Right atrium auricular region (tissue), 2 donors: Measurements from ENCODE around the gene ACVRL1. TPM values are rescaled to one million over a fixed set of nuclear protein-coding genes. Genes with fewer than 3 reads are reported as not detected.

Source experiments
- DNase-seq: peaks from one replicate; pipeline ENCODE4 v3.0.0-alpha.2; 2019; ENCODE audit warnings: low spot score
- H3K27ac ChIP-seq, 2 donors: fragments of 200-600 bp; sonication (generic); 1 replicate in 1 of 2; 2 replicates in 1 of 2; pipeline ENCODE4 v1.5.1; 2016 to 2019
- H3K27me3 ChIP-seq, 2 donors: fragments of 200-600 bp; sonication (generic); one replicate each; pipeline versions ENCODE4 v1.5.1 to v1.6.0; 2017 to 2019
- H3K36me3 ChIP-seq: fragments of 200-600 bp; sonication (generic); one replicate; pipeline ENCODE4 v1.5.1; 2016
- H3K4me1 ChIP-seq, 2 donors: fragments of 200-600 bp; sonication (generic); one replicate each; pipeline versions ENCODE4 v1.5.1 to v1.6.0; 2017 to 2019
- H3K4me3 ChIP-seq, 2 donors: fragments of 200-600 bp; sonication (generic); 1 replicate in 1 of 2; 2 replicates in 1 of 2; pipeline ENCODE4 v1.5.1; 2017 to 2019; ENCODE audit warnings: mild to moderate bottlenecking in 1 of 2, moderate library complexity in 1 of 2
- H3K9me3 ChIP-seq, 2 donors: fragments of 200-600 bp; sonication (generic); one replicate each; pipeline ENCODE4 v1.5.1; 2019
- total RNA-seq, 2 donors: library from RNA; depleted of rRNA; stranded (reverse); fragments of >200 nt; gene quantifications; one replicate each; pipeline ENCODE4 v1.1.0, GENCODE V29; 2016
- TF ChIP-seq, protein P1 (sequence below), 2 donors: fragments of 200-600 bp; sonication (generic); IDR thresholded peaks; one replicate each; pipeline ENCODE4 v1.5.1; 2019; ENCODE audit warnings: antibody characterized with exemption in 2 of 2

ACVRL1 gene
- total RNA-seq, 2 donors from 2014 or later: 48.1 to 57.5 TPM

DNA sequence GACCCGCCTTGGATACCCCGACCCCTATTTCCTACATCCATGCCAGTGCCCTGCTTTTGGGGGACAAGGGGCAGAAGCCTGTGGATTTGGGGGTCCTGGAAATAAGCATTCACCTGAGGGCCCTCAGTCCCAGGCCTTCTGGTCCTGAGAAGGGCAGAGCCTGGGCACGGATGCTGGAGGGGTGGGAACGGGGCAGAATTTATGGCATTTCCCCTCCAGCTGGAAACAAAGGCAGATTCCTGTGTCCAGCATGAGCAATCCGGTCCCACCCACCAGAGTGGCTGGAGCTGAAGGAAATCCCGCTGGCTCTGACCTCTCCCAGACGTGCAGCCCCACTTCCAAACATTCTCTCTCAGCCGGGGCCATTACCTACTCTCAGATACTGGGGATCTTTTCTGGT lies 10.1 kb upstream of the ACVRL1 start:
- Histone ChIP-seq H3K9me3 (no peaks in the 10 kb centered on the region), H3K4me3 (no peak overlapping the region), H3K27ac (peak overlapping the region; percentile 4 to 45), H3K4me1 (peaks cover 0 to 25% of the 10 kb centered on the region in 2 donors), H3K27me3 (no peaks in the 10 kb centered on the region), H3K36me3 (no peaks in the 10 kb centered on the region)
- DNase-seq: no peak
- TF ChIP-seq, protein P1, sequence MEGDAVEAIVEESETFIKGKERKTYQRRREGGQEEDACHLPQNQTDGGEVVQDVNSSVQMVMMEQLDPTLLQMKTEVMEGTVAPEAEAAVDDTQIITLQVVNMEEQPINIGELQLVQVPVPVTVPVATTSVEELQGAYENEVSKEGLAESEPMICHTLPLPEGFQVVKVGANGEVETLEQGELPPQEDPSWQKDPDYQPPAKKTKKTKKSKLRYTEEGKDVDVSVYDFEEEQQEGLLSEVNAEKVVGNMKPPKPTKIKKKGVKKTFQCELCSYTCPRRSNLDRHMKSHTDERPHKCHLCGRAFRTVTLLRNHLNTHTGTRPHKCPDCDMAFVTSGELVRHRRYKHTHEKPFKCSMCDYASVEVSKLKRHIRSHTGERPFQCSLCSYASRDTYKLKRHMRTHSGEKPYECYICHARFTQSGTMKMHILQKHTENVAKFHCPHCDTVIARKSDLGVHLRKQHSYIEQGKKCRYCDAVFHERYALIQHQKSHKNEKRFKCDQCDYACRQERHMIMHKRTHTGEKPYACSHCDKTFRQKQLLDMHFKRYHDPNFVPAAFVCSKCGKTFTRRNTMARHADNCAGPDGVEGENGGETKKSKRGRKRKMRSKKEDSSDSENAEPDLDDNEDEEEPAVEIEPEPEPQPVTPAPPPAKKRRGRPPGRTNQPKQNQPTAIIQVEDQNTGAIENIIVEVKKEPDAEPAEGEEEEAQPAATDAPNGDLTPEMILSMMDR (IDR thresholded peaks at IDR 0.05): no peak

DNA sequence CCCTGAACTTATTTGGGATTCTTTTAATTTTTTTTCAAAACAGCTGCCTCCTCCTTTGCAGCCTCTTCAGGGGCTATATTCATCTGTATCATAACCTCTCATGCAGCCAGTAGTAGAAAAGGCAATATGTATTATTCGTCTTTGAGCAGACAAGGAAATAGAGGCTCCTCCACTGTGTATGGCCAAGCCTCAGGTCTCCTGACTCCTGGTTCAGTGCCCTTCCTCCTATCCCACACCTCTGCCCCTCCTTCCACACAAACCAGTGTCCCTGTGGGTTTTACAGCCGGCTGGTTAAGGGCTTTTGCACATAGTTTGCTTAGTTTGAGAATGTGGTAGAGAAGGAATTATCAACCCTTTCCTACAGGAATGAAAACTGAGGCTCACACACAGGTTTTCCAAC lies 8.8 kb upstream of the ACVRL1 start:
- no peak overlapping the region for H3K27ac ChIP-seq

DNA sequence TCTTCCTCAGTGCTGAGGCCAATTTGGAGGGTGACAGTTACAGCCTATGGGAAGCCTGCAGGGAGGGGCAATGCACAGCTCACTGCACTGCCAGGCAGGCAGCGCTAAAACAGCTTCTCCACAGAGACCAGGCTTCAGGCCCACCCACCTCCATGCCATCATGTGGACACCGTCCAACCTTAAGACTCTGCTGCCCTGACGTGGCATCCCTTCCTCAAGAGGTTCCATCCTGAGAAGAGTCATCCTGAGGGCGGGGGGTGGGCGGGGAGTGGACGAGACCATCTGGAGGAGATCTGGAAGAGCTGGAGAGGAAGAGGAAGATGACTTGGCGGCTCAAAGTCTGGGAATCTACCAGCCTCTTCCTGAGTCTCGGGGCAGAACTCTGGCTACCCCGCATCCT lies 8.4 kb upstream of the ACVRL1 start:
- Histone ChIP-seq H3K27ac (no peak overlapping the region), H3K36me3 (no peaks in the 10 kb centered on the region), H3K4me3 (no peak overlapping the region), H3K4me1 (peaks cover 0 to 25% of the 10 kb centered on the region in 2 donors), H3K27me3 (no peaks in the 10 kb centered on the region), H3K9me3 (peaks cover 0 to 3% of the 10 kb centered on the region in 2 donors)
- TF ChIP-seq, protein P1 (IDR thresholded peaks at IDR 0.05): no peak
- DNase-seq: no peak

More for the DNA sequence above, 8.8 kb upstream of the ACVRL1 start:
- Histone ChIP-seq H3K4me3 (no peak overlapping the region), H3K4me1 (peaks cover 0 to 25% of the 10 kb centered on the region in 2 donors), H3K9me3 (peaks cover 0 to 3% of the 10 kb centered on the region in 2 donors), H3K27me3 (no peaks in the 10 kb centered on the region), H3K36me3 (no peaks in the 10 kb centered on the region)
- TF ChIP-seq, protein P1 (IDR thresholded peaks at IDR 0.05): no peak
- DNase-seq: no peak

DNA sequence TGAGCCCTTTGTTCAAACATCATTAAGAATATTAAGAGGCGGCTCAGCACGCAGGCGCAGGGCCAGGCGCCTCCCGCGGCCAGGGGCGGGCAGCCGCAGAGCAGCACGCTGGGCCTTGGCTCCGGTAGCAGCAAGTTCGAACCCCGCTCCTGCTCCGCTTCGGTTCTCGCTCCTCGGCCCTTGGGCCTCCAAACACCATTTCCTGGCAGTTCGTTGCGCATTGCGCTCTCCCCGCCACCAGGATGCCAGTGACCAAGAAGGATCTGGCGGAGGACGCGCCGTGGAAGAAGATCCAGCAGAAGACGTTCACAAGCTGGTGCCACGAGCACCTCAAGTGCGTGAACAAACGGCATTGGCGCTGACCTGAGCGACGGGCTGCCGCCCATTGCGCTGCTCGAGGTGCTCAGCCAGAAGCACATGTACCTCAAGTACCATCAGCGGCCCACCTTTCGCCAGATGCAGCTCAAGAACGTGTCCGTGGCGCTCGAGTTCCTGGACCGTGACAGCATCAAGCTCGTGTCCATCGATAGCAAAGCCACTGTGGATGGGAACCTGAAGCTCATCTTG lies 6.9 kb upstream of the ACVRL1 start:
- Histone ChIP-seq H3K36me3 (no peaks in the 10 kb centered on the region), H3K27me3 (no peaks in the 10 kb centered on the region), H3K4me3 (no peak overlapping the region), H3K4me1 (peaks cover 0 to 27% of the 10 kb centered on the region in 2 donors), H3K9me3 (peaks cover 0 to 3% of the 10 kb centered on the region in 2 donors), H3K27ac (no peak overlapping the region)
- TF ChIP-seq, protein P1 (IDR thresholded peaks at IDR 0.05): no peak
- no peak for DNase-seq

DNA sequence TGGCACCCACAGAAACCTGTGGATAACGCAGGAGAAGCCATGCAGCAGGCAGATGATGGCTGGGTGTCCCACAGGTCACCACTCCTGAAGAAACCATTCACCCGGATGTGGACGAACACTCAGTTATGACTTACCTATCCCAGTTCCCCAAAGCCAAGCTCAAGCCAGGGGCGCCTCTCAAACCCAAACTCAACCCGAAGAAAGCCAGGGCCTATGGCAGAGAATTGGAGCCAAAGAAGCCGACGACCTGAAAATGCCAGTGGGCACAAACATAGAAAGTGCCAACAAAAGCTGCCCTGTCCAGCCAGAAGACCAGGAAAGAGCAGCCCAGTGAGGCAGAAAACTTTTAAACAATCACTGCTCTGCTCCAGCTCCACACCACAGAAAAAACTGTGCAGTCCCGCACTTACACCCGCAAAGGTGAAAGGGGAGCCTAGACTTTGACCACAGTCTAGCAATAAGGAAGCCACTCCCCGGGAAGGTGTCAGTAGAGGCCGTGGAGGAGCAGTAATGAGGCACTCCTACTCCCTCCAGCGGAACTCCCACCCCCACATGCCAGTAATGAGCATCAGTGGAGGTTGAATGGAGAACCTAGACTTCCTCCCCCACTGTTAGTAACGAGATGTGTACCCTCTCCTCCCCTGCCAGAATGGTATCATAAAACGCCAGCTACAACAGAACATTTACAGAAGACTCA lies 6.0 kb upstream of the ACVRL1 start:
- H3K27me3 ChIP-seq: no peaks in the 10 kb centered on the region
- DNase-seq: no peak
- H3K27ac ChIP-seq: no peak overlapping the region
- peaks cover 0 to 3% of the 10 kb centered on the region in 2 donors for H3K9me3 ChIP-seq
- H3K4me3 ChIP-seq: no peak overlapping the region
- H3K36me3 ChIP-seq: no peaks in the 10 kb centered on the region
- TF ChIP-seq, protein P1 (IDR thresholded peaks at IDR 0.05): no peak
- peaks cover 0 to 29% of the 10 kb centered on the region in 2 donors for H3K4me1 ChIP-seq
